CD4-positive, alpha-beta T cell treated with Interleukin-4 for 1 hour (primary cell): ENCODE data around the gene SUPT4H1.

Source experiments
- DNase-seq, 2 donors: peaks; one replicate each; pipeline ENCODE4 v3.0.0-alpha.2; 2020 to 2022

SUPT4H1 gene

GRCh38 chr17:58316260-58316960 is 35.6 kb downstream of the SUPT4H1 start:
- DNase-seq = peak in 1 of 2 donors; percentile 9

GRCh38 chr17:58315750-58316149 is 36.3 kb downstream of the SUPT4H1 start:
- no peak for DNase-seq

GRCh38 chr17:58315281-58315711 is 36.7 kb downstream of the SUPT4H1 start:
- peak in 1 of 2 donors; percentile 5 for DNase-seq

- DNase-seq = peak in 1 of 2 donors; percentile 6
These were observed 37.3 kb downstream of the SUPT4H1 start for GRCh38 chr17:58314706-58315015.

- no peak for DNase-seq
These were observed 37.9 kb downstream of the SUPT4H1 start for GRCh38 chr17:58313815-58314705.

GRCh38 chr17:58312829-58313228 is 39.2 kb downstream of the SUPT4H1 start:
- no peak for DNase-seq

- DNase-seq = peak in 1 of 2 donors; percentile 8
These were observed 39.9 kb downstream of the SUPT4H1 start for GRCh38 chr17:58312021-58312630.

GRCh38 chr17:58311429-58311894 is 40.5 kb downstream of the SUPT4H1 start:
- no peak for DNase-seq

GRCh38 chr17:58310511-58311428 is 41.2 kb downstream of the SUPT4H1 start:
- DNase-seq = peak in 1 of 2 donors; percentile 8

- DNase-seq = no peak
These were observed 42.1 kb downstream of the SUPT4H1 start for GRCh38 chr17:58309918-58310259.

GRCh38 chr17:58308985-58309917 is 42.8 kb downstream of the SUPT4H1 start:
- DNase-seq = peak in 1 of 2 donors; percentile 9

GRCh38 chr17:58308173-58308984 is 43.6 kb downstream of the SUPT4H1 start:
- DNase-seq = peak in 1 of 2 donors; percentile 20

GRCh38 chr17:58307468-58308172 is 44.4 kb downstream of the SUPT4H1 start:
- peak in 1 of 2 donors; percentile 9 for DNase-seq

GRCh38 chr17:58306131-58306951 is 45.7 kb downstream of the SUPT4H1 start:
- DNase-seq = no peak

GRCh38 chr17:58305626-58306025 is 46.4 kb downstream of the SUPT4H1 start:
- peak in 1 of 2 donors; percentile 9 for DNase-seq

- DNase-seq = peak in 1 of 2 donors; percentile 10
These were observed 47.1 kb downstream of the SUPT4H1 start for GRCh38 chr17:58304750-58305486.

- DNase-seq = peak; percentile 65 to 69
These were observed 47.8 kb downstream of the SUPT4H1 start for GRCh38 chr17:58303971-58304749.
